Activated B cell treated with CpG ODN at 0.5 μM for 24 hours (primary cell): Measurements from ENCODE around the gene NAA60. TPM values are rescaled to one million over a fixed set of nuclear protein-coding genes. Genes with fewer than 3 reads are reported as not detected.
"Not testable (repeated sequence)": the region's sequence is repeated elsewhere in the genome, so short reads cannot be mapped to it uniquely, and the experiment has no call there.

Experiments
- ATAC-seq: fragments of 200-7000 bp; cut with Tn5 transposase; one replicate; pipeline ENCODE4 v1.10.0; 2021; ENCODE audit warnings: low read depth, mild to moderate bottlenecking, moderate library complexity
- CTCF ChIA-PET: fragments of 350-600 bp; sonication (Branson Sonifier 250); formaldehyde crosslinking; loops from one replicate; lab custom pipeline; 2021; ENCODE audit warnings: antibody characterized with exemption; lab: Charles Lee
- POLR2A ChIA-PET: fragments of 350-600 bp; sonication (Branson Sonifier 250); formaldehyde crosslinking; loops from one replicate; lab custom pipeline; 2021; ENCODE audit warnings: antibody characterized with exemption; lab: Charles Lee
- DNase-seq: peaks from one replicate; pipeline ENCODE4 v3.0.0; 2022
- H3K27ac Mint-ChIP-seq: one replicate; pipeline ENCODE4 v1.8.0; 2020; ENCODE audit warnings: mixed read lengths
- H3K27me3 Mint-ChIP-seq: one replicate; pipeline ENCODE4 v1.8.0; 2021; ENCODE audit warnings: mixed read lengths
- H3K36me3 Mint-ChIP-seq: one replicate; pipeline ENCODE4 v1.8.0; 2021; ENCODE audit warnings: low read depth, mixed read lengths
- H3K4me1 Mint-ChIP-seq: one replicate; pipeline ENCODE4 v1.8.0; 2021; ENCODE audit warnings: mixed read lengths
- H3K4me3 Mint-ChIP-seq: one replicate; pipeline ENCODE4 v1.8.0; 2020; ENCODE audit warnings: mild to moderate bottlenecking, mixed read lengths
- H3K9me3 Mint-ChIP-seq: one replicate; pipeline ENCODE4 v1.8.0; 2020; ENCODE audit warnings: mixed read lengths
- intact Hi-C: fragments of 100-400 bp; cut with micrococcal nuclease; formaldehyde crosslinking; loops from one replicate; pipeline ENCODE4 v1.15.1; 2024
- total RNA-seq: library from RNA; stranded (reverse); gene quantifications from 2 replicates; pipeline ENCODE4 v1.2.3, GENCODE V29; 2022
- TF ChIP-seq, protein P1 (sequence below): fragments of 200-600 bp; IDR thresholded peaks from one replicate; pipeline ENCODE4 v1.8.0; 2022; ENCODE audit warnings: antibody characterized with exemption, mild to moderate bottlenecking

Gene NAA60
- total RNA-seq, 1 donor from 2014 or later, result 48.0 TPM

DNA sequence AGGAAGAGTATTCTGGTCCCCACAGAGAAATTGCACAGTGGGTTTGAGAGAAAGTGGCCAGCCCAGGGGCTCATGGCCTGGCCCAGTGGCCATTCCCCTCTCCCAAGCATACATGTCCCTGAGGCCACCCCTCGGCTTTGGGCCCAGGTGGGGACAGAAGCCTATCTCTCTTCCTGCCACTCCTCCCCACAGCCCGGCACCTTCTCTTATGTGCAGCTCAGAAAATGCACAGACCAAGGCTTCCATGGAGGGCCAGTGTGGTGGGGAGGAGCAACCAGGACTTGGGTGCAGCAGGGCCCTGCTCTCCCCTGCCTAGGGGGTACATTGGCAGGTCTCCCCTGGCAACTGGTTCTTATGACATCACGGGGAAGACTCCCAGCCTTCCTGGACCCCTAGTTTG lies 51.7 kb downstream of the NAA60 start, which contains the start of gene C16orf90:
Gene C16orf90, minus strand, starts transcription at position 314 of the 400 bp plus-strand sequence. Its CDS starts 68 bp downstream, at position 246.
- TF ChIP-seq, protein P1, sequence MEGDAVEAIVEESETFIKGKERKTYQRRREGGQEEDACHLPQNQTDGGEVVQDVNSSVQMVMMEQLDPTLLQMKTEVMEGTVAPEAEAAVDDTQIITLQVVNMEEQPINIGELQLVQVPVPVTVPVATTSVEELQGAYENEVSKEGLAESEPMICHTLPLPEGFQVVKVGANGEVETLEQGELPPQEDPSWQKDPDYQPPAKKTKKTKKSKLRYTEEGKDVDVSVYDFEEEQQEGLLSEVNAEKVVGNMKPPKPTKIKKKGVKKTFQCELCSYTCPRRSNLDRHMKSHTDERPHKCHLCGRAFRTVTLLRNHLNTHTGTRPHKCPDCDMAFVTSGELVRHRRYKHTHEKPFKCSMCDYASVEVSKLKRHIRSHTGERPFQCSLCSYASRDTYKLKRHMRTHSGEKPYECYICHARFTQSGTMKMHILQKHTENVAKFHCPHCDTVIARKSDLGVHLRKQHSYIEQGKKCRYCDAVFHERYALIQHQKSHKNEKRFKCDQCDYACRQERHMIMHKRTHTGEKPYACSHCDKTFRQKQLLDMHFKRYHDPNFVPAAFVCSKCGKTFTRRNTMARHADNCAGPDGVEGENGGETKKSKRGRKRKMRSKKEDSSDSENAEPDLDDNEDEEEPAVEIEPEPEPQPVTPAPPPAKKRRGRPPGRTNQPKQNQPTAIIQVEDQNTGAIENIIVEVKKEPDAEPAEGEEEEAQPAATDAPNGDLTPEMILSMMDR, result no peak
- no peak within 1 kb of the TSS for H3K27ac Mint-ChIP-seq
- ChIA-PET CTCF (no interaction called here), POLR2A (no interaction called here)
- H3K9me3 Mint-ChIP-seq, result no peaks in the 10 kb centered on the region
- ATAC-seq, result no peak
- no peaks in the 10 kb centered on the region for H3K36me3 Mint-ChIP-seq
- no peak within 1 kb of the TSS for H3K4me3 Mint-ChIP-seq
- peaks cover 6% of the 10 kb centered on the region for H3K4me1 Mint-ChIP-seq
- no peak for DNase-seq
- intact Hi-C loops, result no loop called here
- no peaks in the 10 kb centered on the region for H3K27me3 Mint-ChIP-seq

DNA sequence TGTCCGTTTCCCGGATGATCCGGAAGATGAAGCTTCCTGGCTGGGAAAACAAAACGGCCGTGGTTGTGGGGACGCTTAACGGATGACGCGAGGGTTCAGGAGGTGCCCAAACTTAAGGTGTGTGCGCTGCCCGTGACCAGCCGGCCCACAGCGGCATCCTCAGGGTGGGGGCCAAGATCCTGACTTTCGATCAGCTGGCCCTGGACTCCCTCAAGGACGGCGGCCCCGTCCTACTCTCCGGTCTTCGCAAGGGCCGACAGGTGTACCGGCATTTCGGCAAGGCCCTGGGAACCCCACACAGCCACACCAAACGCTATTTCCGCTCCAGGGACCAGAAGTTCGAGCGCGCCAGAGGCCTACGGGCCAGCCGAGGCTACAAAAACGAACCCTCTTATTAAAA lies 52.9 kb downstream of the NAA60 start:
- H3K4me1 Mint-ChIP-seq, result peaks cover 18% of the 10 kb centered on the region
- ChIA-PET POLR2A (no interaction called here), CTCF (interaction anchor here (1.0 kb wide), 1 partner anchor 398 kb away, joined by 4 read pairs; no protein-coding TSS in a partner anchor)
- intact Hi-C loops, result no loop called here
- DNase-seq, result no peak
- no peak overlapping the region for H3K4me3 Mint-ChIP-seq
- TF ChIP-seq, protein P1, result no peak
- peaks cover 2% of the 10 kb centered on the region for H3K36me3 Mint-ChIP-seq
- H3K9me3 Mint-ChIP-seq, result no peaks in the 10 kb centered on the region
- H3K27me3 Mint-ChIP-seq, result no peaks in the 10 kb centered on the region
- H3K27ac Mint-ChIP-seq, result no peak overlapping the region
- no peak for ATAC-seq

DNA sequence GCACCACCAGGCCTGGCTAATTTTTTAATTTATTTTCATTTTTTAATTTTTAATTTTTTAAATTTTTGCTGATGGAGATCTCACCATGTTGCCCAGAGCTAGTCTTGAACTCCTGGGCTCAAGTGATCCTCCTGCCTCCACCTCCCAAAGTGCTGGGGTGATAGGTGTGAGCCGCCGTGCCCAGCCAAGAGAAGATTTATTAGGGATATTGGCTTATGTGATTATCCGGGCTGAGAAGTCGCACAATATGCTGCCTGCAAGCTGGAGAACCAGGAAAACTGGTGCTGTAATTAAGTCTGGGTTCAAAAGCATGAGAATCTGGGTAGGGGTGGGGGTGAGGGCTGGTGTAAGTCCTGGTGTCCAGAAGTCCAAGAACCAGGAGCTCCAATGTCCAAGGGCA lies 54.3 kb downstream of the NAA60 start:
- TF ChIP-seq, protein P1, result no peak
- Mint-ChIP-seq H3K27ac (no peak overlapping the region), H3K9me3 (no peaks in the 10 kb centered on the region), H3K4me1 (peaks cover 26% of the 10 kb centered on the region), H3K36me3 (peaks cover 2% of the 10 kb centered on the region), H3K27me3 (no peaks in the 10 kb centered on the region), H3K4me3 (no peak overlapping the region)
- POLR2A ChIA-PET, result interaction anchor here (1.1 kb wide), 1 partner anchor 345 kb away, joined by 3 read pairs; no protein-coding TSS in a partner anchor
- CTCF ChIA-PET, result no interaction called here
- no peak for ATAC-seq
- intact Hi-C loops, result no loop called here
- no peak for DNase-seq

DNA sequence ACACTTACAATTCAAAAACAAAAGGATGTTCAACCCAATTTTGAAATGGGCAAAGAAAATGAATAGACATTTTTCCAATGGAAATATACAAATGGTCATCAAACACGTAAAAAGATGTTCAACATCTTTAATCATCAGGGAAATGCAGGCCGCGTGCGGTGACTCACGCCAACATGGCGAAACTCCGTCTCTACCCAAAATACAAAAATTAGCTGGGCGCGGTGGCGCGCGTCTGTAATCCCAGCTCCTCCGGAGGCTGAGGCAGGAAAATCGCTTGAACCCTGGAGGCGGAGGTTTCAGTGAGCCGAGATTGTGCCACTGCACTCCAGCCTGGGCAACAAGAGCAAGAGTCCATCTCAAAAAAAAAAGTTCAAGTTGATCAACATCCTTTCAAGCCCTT lies 55.5 kb downstream of the NAA60 start:
- ATAC-seq (no peak), DNase-seq (no peak)
- CTCF ChIA-PET, result interaction anchor here (0.6 kb wide), 1 partner anchor 370 kb away, joined by 3 read pairs; no protein-coding TSS in a partner anchor
- H3K27ac Mint-ChIP-seq, result no peak overlapping the region
- no peak overlapping the region for H3K4me3 Mint-ChIP-seq
- TF ChIP-seq, protein P1, result no peak
- no peaks in the 10 kb centered on the region for H3K9me3 Mint-ChIP-seq
- intact Hi-C loops, result no loop called here
- peaks cover 29% of the 10 kb centered on the region for H3K4me1 Mint-ChIP-seq
- peaks cover 2% of the 10 kb centered on the region for H3K36me3 Mint-ChIP-seq
- no peaks in the 10 kb centered on the region for H3K27me3 Mint-ChIP-seq
- POLR2A ChIA-PET, result interaction anchor here (1.3 kb wide), 1 partner anchor 42 kb away, joined by 4 read pairs; no protein-coding TSS in a partner anchor

DNA sequence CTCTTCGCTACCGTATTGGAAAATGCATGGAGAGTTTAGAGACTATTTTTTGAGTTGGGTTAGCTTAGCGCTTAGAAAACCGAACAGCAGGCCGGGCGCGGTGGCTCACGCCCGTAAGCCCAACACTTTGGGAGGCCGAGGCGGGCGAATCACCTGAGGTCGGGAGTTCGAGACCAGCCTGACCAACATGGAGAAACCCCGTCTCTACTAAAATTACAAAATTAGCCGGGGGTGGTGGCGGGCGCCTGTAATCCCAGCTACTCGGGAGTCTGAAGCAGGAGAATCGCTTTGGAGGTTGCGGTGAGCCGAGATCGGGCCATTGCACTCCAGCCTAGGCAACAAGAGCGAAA lies 57.9 kb downstream of the NAA60 start:
- H3K27ac Mint-ChIP-seq, result peak overlapping the region; percentile 74
- intact Hi-C loops, result loop anchor here (2.0 to 5.0 kb wide), 2 partner anchors 319 to 401 kb away; no protein-coding TSS in a partner anchor
- H3K4me1 Mint-ChIP-seq, result peaks cover 29% of the 10 kb centered on the region

More for the DNA sequence above, 57.9 kb downstream of the NAA60 start:
- ChIA-PET CTCF (interaction anchor here (0.7 to 1.2 kb wide), 2 partner anchors 11 to 100 kb away, joined by 3 read pairs; partner anchors contain the start of genes ZNF174 and ZSCAN32), POLR2A (interaction anchor here (0.7 to 1.6 kb wide), 3 partner anchors 44 to 219 kb away, joined by 3 to 7 read pairs (median 6); partner anchors contain the start of genes ZNF174 and ZSCAN32)
- H3K4me3 Mint-ChIP-seq, result peak overlapping the region; percentile 86
- DNase-seq, H3K9me3 Mint-ChIP-seq, ATAC-seq, H3K27me3 Mint-ChIP-seq: not testable (repeated sequence)
- H3K36me3 Mint-ChIP-seq, result peaks cover 16% of the 10 kb centered on the region
